HG03342 (cell line): ENCODE data around the gene SDCCAG8.
A peak's percentile ranks its signal among the peaks of the same experiment; 100 is the strongest.

Experiments
- ATAC-seq: cut with Tn5 transposase; IDR thresholded peaks from one replicate; pipeline ENCODE4 v1.9.1; 2021; ENCODE audit warnings: mild to moderate bottlenecking, moderate library complexity; ENCODE audit not compliant: unreplicated experiment

The SDCCAG8 gene

GRCh38 chr1:243280571-243281129 is 24.8 kb downstream of the SDCCAG8 start:
- ATAC-seq: no peak

- no peak for ATAC-seq
Observed at GRCh38 chr1:243281672-243282071, 25.8 kb downstream of the SDCCAG8 start.

- no peak for ATAC-seq
Observed at GRCh38 chr1:243286409-243287122, 30.7 kb downstream of the SDCCAG8 start.

- ATAC-seq: no peak
Observed at GRCh38 chr1:243287123-243287460, 31.3 kb downstream of the SDCCAG8 start.

GRCh38 chr1:243287652-243288051 is 31.8 kb downstream of the SDCCAG8 start:
- ATAC-seq: peak; percentile 92

GRCh38 chr1:243288062-243288461 is 32.2 kb downstream of the SDCCAG8 start:
- ATAC-seq: no peak

- ATAC-seq: no peak
Observed at GRCh38 chr1:243291292-243291691, 35.5 kb downstream of the SDCCAG8 start.

- ATAC-seq: no peak
Observed at GRCh38 chr1:243292117-243292516, 36.3 kb downstream of the SDCCAG8 start.

- ATAC-seq: no peak
Observed at GRCh38 chr1:243293941-243294722, 38.3 kb downstream of the SDCCAG8 start.

GRCh38 chr1:243294723-243295121 is 38.9 kb downstream of the SDCCAG8 start:
- no peak for ATAC-seq

- ATAC-seq: no peak
Observed at GRCh38 chr1:243299069-243299468, 43.2 kb downstream of the SDCCAG8 start.

- no peak for ATAC-seq
Observed at GRCh38 chr1:243301059-243301458, 45.2 kb downstream of the SDCCAG8 start.

- ATAC-seq: no peak
Observed at GRCh38 chr1:243311809-243312208, 56.0 kb downstream of the SDCCAG8 start.

GRCh38 chr1:243312952-243313634 is 57.3 kb downstream of the SDCCAG8 start:
- peak; percentile 31 for ATAC-seq

- peak; percentile 81 for ATAC-seq
Observed at GRCh38 chr1:243313635-243314536, 58.0 kb downstream of the SDCCAG8 start.

GRCh38 chr1:243315455-243315854 is 59.6 kb downstream of the SDCCAG8 start:
- no peak for ATAC-seq

- ATAC-seq: no peak
Observed at GRCh38 chr1:243315893-243316292, 60.1 kb downstream of the SDCCAG8 start.

GRCh38 chr1:243316366-243316989 is 60.6 kb downstream of the SDCCAG8 start:
- ATAC-seq: no peak

- no peak for ATAC-seq
Observed at GRCh38 chr1:243320224-243320623, 64.4 kb downstream of the SDCCAG8 start.

GRCh38 chr1:243322326-243322725 is 66.5 kb downstream of the SDCCAG8 start:
- no peak for ATAC-seq
